ENCODE data around the gene NAB2.

The NAB2 gene

DNA sequence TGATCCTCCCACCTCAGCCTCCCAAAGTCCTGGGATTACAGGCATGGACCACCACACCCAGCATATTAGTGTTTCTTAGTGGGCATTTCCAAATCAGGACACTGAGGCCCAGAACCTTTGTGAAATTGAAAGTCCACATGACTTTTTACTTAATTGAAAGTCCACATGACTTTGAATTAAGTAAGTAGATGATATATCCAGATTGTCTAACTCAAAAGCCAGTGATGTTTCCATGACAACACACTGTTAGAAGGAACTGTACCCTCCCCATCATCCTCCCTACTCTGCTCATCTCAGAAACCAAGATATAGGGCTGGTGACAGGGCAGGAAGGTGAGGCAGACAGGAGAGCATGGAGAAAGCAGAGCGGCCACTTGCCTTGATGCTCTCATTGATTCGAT lies 46.2 kb upstream of the NAB2 start:
- no peak overlapping the region for H3K27ac ChIP-seq (ENCODE audit: low read depth, low read length, poor library complexity, severe bottlenecking)
- H4K20me1 ChIP-seq (ENCODE audit: insufficient read depth, low read length), result no peaks in the 10 kb centered on the region
- H3K4me3 ChIP-seq (ENCODE audit: low read depth, low read length, poor library complexity, severe bottlenecking), result no peak overlapping the region
- 0 out of 2 replicates have a peak, but pooled peaks cover 2% of the 10 kb centered on the region for H3K27me3 ChIP-seq (ENCODE audit: insufficient read depth, low read length)
- H3K79me2 ChIP-seq (ENCODE audit: insufficient read depth, low read length), result no peaks in the 10 kb centered on the region
- TF ChIP-seq, protein P1, sequence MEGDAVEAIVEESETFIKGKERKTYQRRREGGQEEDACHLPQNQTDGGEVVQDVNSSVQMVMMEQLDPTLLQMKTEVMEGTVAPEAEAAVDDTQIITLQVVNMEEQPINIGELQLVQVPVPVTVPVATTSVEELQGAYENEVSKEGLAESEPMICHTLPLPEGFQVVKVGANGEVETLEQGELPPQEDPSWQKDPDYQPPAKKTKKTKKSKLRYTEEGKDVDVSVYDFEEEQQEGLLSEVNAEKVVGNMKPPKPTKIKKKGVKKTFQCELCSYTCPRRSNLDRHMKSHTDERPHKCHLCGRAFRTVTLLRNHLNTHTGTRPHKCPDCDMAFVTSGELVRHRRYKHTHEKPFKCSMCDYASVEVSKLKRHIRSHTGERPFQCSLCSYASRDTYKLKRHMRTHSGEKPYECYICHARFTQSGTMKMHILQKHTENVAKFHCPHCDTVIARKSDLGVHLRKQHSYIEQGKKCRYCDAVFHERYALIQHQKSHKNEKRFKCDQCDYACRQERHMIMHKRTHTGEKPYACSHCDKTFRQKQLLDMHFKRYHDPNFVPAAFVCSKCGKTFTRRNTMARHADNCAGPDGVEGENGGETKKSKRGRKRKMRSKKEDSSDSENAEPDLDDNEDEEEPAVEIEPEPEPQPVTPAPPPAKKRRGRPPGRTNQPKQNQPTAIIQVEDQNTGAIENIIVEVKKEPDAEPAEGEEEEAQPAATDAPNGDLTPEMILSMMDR (IDR thresholded peaks at IDR 0.05; ENCODE audit: low read length), result no peak
- TF ChIP-seq EZH2 (IDR thresholded peaks at IDR 0.05; ENCODE audit: borderline replicate concordance, low read length), result no peak
- H3K36me3 ChIP-seq (ENCODE audit: insufficient read depth, low read length), result no peaks in the 10 kb centered on the region
- no peaks in the 10 kb centered on the region for H3K9me3 ChIP-seq (ENCODE audit: low read length)
- H3K9me2 ChIP-seq (ENCODE audit: low read depth, low read length), result no peaks in the 10 kb centered on the region
- H3F3A ChIP-seq (ENCODE audit: insufficient read depth, low read length), result no peaks in the 10 kb centered on the region
- H3K4me2 ChIP-seq (ENCODE audit: low read length), result no peak overlapping the region
- no peak overlapping the region for H3K9ac ChIP-seq (ENCODE audit: low read length)
- no peak overlapping the region for H2AFZ ChIP-seq (ENCODE audit: low read length)
- H3K4me1 ChIP-seq (ENCODE audit: insufficient read depth, low read length, severe bottlenecking), result no peaks in the 10 kb centered on the region

DNA sequence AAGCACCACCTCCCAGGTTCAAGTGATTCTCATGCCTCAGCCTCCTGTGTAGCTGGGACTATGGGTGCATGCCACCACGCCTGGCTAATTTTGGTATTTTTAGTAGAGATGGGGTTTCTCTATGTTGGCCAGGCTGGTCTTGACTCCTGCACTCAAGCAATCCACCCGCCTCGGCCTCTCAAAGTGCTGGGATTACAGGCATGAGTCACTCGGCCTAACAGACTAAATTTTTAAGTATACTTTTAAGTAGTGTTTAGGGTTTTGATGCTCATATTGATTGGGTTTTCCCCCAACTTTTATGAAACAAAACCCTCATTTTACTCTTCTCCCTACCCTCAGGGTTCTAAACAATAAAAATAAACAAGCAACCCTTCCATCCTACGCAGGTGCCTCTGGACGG lies 44.4 kb upstream of the NAB2 start:
- no peaks in the 10 kb centered on the region for H3K36me3 ChIP-seq (ENCODE audit: insufficient read depth, low read length)
- no peaks in the 10 kb centered on the region for H3K27me3 ChIP-seq (ENCODE audit: insufficient read depth, low read length)
- H3K4me3 ChIP-seq (ENCODE audit: low read depth, low read length, poor library complexity, severe bottlenecking), result no peak overlapping the region
- H3K9me2 ChIP-seq (ENCODE audit: low read depth, low read length), result no peaks in the 10 kb centered on the region
- TF ChIP-seq, protein P1 (IDR thresholded peaks at IDR 0.05; ENCODE audit: low read length), result no peak
- no peak for TF ChIP-seq EZH2 (IDR thresholded peaks at IDR 0.05; ENCODE audit: borderline replicate concordance, low read length)
- no peak overlapping the region for H2AFZ ChIP-seq (ENCODE audit: low read length)
- no peaks in the 10 kb centered on the region for H3K9me3 ChIP-seq (ENCODE audit: low read length)
- no peak overlapping the region for H3K27ac ChIP-seq (ENCODE audit: low read depth, low read length, poor library complexity, severe bottlenecking)
- H3F3A ChIP-seq (ENCODE audit: insufficient read depth, low read length), result no peaks in the 10 kb centered on the region
- H3K9ac ChIP-seq (ENCODE audit: low read length), result no peak overlapping the region
- no peaks in the 10 kb centered on the region for H4K20me1 ChIP-seq (ENCODE audit: insufficient read depth, low read length)
- no peaks in the 10 kb centered on the region for H3K4me1 ChIP-seq (ENCODE audit: insufficient read depth, low read length, severe bottlenecking)
- H3K79me2 ChIP-seq (ENCODE audit: insufficient read depth, low read length), result no peaks in the 10 kb centered on the region
- no peak overlapping the region for H3K4me2 ChIP-seq (ENCODE audit: low read length)

DNA sequence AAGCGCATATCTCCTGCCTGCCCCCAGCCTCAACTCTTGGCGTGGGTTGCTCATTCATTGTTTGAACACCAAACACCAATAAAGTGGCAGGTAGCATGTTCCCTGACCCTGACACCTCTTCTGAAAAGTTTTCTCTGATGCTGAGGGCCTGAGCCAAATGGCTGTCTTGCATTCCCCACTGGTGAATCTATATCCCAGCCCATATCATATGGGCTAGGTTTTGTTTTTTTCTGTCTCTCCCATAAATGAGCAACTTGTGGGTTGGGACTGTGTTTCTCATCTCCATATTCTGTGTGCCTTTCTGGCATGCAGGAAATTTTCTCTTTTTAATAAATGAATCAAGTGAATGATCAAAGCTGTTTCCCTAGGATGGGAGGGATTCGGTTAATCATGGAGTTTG lies 44.0 kb upstream of the NAB2 start:
- TF ChIP-seq, protein P1 (IDR thresholded peaks at IDR 0.05; ENCODE audit: low read length), result no peak
- TF ChIP-seq EZH2 (IDR thresholded peaks at IDR 0.05; ENCODE audit: borderline replicate concordance, low read length), result no peak

More for the DNA sequence above, 44.0 kb upstream of the NAB2 start:
- H2AFZ ChIP-seq (ENCODE audit: low read length), result no peak overlapping the region
- no peak overlapping the region for H3K4me2 ChIP-seq (ENCODE audit: low read length)
- no peak overlapping the region for H3K4me3 ChIP-seq (ENCODE audit: low read depth, low read length, poor library complexity, severe bottlenecking)
- H3K9me3 ChIP-seq (ENCODE audit: low read length), result no peaks in the 10 kb centered on the region
- no peaks in the 10 kb centered on the region for H3K79me2 ChIP-seq (ENCODE audit: insufficient read depth, low read length)
- H3K4me1 ChIP-seq (ENCODE audit: insufficient read depth, low read length, severe bottlenecking), result no peaks in the 10 kb centered on the region
- H3K27me3 ChIP-seq (ENCODE audit: insufficient read depth, low read length), result no peaks in the 10 kb centered on the region
- H4K20me1 ChIP-seq (ENCODE audit: insufficient read depth, low read length), result no peaks in the 10 kb centered on the region
- no peaks in the 10 kb centered on the region for H3K36me3 ChIP-seq (ENCODE audit: insufficient read depth, low read length)
- H3K9me2 ChIP-seq (ENCODE audit: low read depth, low read length), result no peaks in the 10 kb centered on the region
- H3F3A ChIP-seq (ENCODE audit: insufficient read depth, low read length), result no peaks in the 10 kb centered on the region
- H3K27ac ChIP-seq (ENCODE audit: low read depth, low read length, poor library complexity, severe bottlenecking), result no peak overlapping the region
- H3K9ac ChIP-seq (ENCODE audit: low read length), result no peak overlapping the region
